Aorta (tissue), 5 donors: Measurements from ENCODE around the gene CCDC74A. TPM values are rescaled to one million over a fixed set of nuclear protein-coding genes. Genes with fewer than 3 reads are reported as not detected.
"Not testable (repeated sequence)": the region's sequence is repeated elsewhere in the genome, so short reads cannot be mapped to it uniquely, and the experiment has no call there.

Source experiments
- ATAC-seq: fragments of 200-7000 bp; cut with Tn5 transposase; one replicate; pipeline ENCODE4 v1.9.1; 2022; ENCODE audit warnings: moderate library complexity; ENCODE audit not compliant: low FRiP score
- DNase-seq, 2 donors: peaks; one replicate each; pipeline ENCODE4 v3.0.0-alpha.2; 2020
- H3K27ac ChIP-seq, 2 donors: one replicate each; pipeline ENCODE4 v1.5.1; 2013; ENCODE audit warnings: low read length in 2 of 2, mild to moderate bottlenecking in 2 of 2, moderate library complexity in 2 of 2, control low read depth in 1 of 2, inconsistent platforms in 1 of 2, low read depth in 1 of 2
- H3K27me3 ChIP-seq, 2 donors: one replicate each; pipeline ENCODE4 v1.6.1; 2013; ENCODE audit warnings: control low read depth in 1 of 2, low read length in 1 of 2, mild to moderate bottlenecking in 1 of 2, moderate library complexity in 1 of 2; ENCODE audit not compliant: insufficient read depth in 2 of 2, control insufficient read depth in 1 of 2
- H3K36me3 ChIP-seq, 2 donors: one replicate each; pipeline ENCODE4 v1.6.1; 2013; ENCODE audit warnings: control low read depth in 1 of 2, low read length in 1 of 2, mild to moderate bottlenecking in 1 of 2; ENCODE audit not compliant: insufficient read depth in 2 of 2, control insufficient read depth in 1 of 2
- H3K4me1 ChIP-seq, 2 donors: one replicate each; pipeline ENCODE4 v1.6.1; 2013; ENCODE audit warnings: low read length in 2 of 2, control low read depth in 1 of 2, mild to moderate bottlenecking in 1 of 2, moderate library complexity in 1 of 2; ENCODE audit not compliant: insufficient read depth in 2 of 2, control insufficient read depth in 1 of 2
- H3K4me3 ChIP-seq, 2 donors: one replicate each; pipeline ENCODE4 v1.5.1; 2013; ENCODE audit warnings: low read length in 2 of 2, control low read depth in 1 of 2, mild to moderate bottlenecking in 1 of 2
- H3K9me3 ChIP-seq: one replicate; pipeline ENCODE4 v1.6.1; 2013; ENCODE audit warnings: mild to moderate bottlenecking, low read length; ENCODE audit not compliant: control insufficient read depth
- WGBS, 2 donors: extraction: QIAGEN DNeasy Blood & Tissue Kit; methylation state at CpG; one replicate each; pipeline ENCODE4 v1.1.7; 2013; 5-methylcytosine and 5-hydroxymethylcytosine counted together
- intact Hi-C, 2 donors: fragments of 100-400 bp; cut with DNase I; formaldehyde crosslinking; loops; one replicate each; pipeline versions ENCODE4 v1.14.2 to v1.15.0; 2022
- polyA plus RNA-seq, 2 donors: library from polyadenylated mRNA; stranded (reverse); fragments of 200-250 nt; gene quantifications; one replicate each; pipeline ENCODE4 v1.2.3, GENCODE V29; 2013
- total RNA-seq, 2 donors: library from RNA; stranded (reverse); fragmentation: NEBNext Ultra II Directional; extraction: Animal tissue kit (Norgen Biotek cat#: 25700); gene quantifications; one replicate each; pipeline ENCODE4 v1.2.1, GENCODE V29; 2021
- donor health status: healthy with polysubstance abuse.
- donor health status: Bipolar disorder and iron deficiency.
- donor health status: DM: no; HTN: no; CAD: no.
- donor health status: DM: no; HTN: no; CAD: no.
- donor health status: DM: yes; HTN: yes; CAD: no.

CCDC74A gene
- total and polyA plus RNA-seq, 4 donors: 1.4 to 11.3 (median 4.3) TPM

DNA sequence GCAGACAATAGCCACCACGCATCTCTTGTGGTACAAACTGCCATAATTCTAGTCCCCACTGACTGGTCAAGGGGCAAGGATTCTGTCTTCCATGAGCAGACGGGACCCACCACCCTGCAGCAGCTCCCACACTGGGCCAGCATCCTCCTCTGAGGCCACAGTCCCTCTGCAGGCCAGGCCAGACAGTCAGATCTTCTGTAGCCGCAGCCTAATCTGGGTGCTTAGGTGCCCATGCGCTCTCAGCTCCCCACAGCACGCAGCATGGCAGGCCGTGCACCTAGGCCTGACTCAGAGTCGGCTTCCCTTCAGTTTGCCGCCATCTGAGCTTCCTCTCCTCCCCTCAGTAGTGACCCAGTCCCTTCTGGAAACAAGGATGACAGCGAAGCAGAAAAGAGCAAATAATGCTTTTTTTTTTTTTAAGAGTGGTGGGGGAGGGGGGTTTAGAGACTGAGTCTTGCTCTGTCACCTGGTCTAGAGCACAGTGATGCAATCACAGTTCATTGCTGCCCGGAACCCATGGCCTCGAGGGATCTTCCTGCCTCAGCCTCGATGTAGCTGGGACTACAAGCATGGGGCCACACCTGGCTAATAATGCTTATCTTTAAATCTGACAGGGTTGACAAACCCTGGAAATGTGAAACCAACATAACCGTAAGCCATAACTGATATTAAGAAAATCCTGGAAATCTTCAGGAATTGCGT lies 41.3 kb upstream of the CCDC74A start:
- intact Hi-C loops: loop anchor here in 1 of 2 donors (10.0 kb wide), 1 partner anchor 1302 kb away; the partner anchor contains the start of genes MZT2B and SMPD4
- not testable (repeated sequence) for H3K36me3 ChIP-seq

DNA sequence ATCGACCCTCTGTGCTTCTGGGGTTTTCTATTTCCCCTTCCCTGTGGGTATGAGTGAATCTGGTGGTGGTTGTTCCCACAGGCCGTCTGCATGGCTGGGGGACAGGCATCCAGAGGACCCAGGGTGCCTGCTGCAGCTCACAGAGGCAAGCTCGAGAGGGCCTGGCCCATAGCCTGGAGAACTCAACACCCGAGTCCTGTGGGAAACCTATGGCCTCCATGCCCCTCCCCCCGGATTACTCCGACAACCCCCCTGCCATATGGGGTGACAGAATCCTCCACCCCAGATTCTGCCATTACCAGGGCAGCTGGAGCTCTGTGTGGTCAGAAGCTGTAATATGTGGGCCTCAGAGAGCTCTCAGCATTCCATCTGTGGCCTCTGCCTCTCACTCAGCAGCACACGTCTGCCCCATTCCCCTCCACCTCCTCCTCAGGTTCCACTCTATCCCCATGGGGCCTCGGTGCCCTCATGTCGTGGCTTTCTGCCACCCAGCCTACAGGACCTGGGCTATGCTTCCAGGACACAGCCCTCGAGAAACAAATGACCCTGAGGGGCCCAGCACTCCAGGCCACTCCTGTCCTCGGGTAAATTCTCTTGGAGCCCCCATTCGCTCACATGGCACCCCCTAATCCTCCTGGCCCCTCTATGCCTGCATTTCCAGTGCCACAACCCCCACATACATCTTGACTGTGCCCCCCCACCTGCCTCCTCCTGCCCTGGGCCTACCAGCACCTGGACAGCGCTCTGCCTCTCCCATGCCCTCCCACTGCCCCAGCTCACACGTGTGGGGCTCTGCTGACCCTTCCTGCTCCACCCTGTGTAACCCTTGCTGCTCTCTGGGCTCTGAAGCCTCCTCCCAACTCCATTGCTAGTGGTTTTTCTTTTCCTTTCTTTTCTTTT lies 39.1 kb upstream of the CCDC74A start:
- Histone ChIP-seq H3K4me3 (no peak overlapping the region), H3K9me3 (no peaks in the 10 kb centered on the region), H3K27ac (no peak overlapping the region), H3K27me3 (no peaks in the 10 kb centered on the region), H3K36me3 (no peaks in the 10 kb centered on the region), H3K4me1 (peaks cover 0 to 1% of the 10 kb centered on the region in 2 donors)
- DNase-seq (no peak), ATAC-seq (no peak)
- intact Hi-C loops: loop anchor here in 1 of 2 donors (10.0 kb wide), 1 partner anchor 1304 kb away; the partner anchor contains the start of genes MZT2B and SMPD4
- 60 to 69% methylated on average over 14 of the region's 14 CpGs for WGBS, 2 donors

More for the DNA sequence above, 41.3 kb upstream of the CCDC74A start:
- DNase-seq, H3K4me3 ChIP-seq, H3K9me3 ChIP-seq, H3K27me3 ChIP-seq, H3K4me1 ChIP-seq, H3K27ac ChIP-seq, ATAC-seq: not testable (repeated sequence)
- WGBS, 2 donors: 91 to 93% methylated on average over 14 of the region's 14 CpGs

DNA sequence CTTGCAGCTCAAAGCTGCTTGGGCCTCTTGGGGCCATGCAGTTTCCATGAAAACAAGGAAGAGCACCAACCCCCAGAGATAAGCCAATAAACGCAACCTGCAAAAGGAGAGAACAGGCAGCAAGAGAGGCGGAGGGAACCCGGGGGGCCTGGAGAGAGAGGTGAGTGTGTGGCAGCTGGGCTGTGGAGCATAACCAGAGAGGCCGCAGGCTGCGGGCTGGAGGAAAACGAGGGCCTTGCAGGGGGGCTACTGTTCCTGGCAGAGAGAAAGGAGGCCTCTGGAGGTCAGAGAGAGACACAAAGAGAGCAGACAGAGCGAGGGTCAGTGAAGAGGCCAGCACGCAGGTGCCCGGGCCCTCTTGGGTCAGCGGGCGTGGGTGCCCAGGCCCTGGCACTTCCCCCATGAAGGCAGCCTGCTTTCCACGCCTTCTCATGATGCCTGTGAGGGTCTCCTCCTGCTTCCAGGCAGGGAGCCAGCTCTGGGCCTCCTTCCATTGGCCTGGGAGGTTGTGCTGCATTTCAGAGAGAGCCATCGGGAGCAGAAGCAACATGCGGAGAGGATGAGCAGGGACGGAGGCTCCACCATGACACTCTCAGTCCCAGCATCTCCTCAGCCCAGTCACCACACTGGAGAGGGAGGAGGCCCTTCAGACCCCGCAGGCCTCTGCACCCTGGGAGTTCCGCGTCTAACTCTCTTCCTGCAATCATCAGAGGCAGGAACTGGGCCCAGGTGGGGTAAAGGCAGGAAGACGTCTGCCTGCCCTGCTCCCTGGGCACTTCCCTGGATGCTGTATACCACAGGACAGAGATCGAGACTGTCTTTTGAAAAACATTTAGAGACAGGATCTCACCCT lies 36.8 kb upstream of the CCDC74A start:
- H3K36me3 ChIP-seq, DNase-seq, H3K9me3 ChIP-seq, H3K27ac ChIP-seq, H3K27me3 ChIP-seq, H3K4me3 ChIP-seq, ATAC-seq, H3K4me1 ChIP-seq: not testable (repeated sequence)
- intact Hi-C loops: loop anchor here in 1 of 2 donors (10.0 kb wide), 1 partner anchor 386 kb away; the partner anchor contains the start of gene PLEKHB2
- 73 to 85% methylated on average over 20 of the region's 20 CpGs for WGBS, 2 donors

DNA sequence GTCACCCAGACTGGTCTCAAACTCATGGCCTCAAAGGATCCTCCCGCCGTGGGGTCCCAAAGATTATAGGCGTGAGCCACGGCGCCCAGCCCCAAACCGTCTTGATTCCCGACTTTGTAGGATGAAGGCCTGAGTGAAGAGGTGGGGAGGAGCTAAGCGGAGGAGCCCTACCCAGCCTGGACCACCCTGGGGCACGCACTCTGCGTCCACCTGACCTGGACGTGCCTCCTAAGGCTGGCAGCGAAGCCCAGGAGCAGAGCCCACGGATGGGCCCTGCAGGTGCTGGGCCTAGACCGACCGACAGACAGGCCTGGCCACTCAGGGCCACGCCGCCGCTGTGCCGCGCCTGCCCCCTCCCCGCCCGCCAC lies 36.2 kb upstream of the CCDC74A start:
- intact Hi-C loops: loop anchor here in 1 of 2 donors (10.0 kb wide), 1 partner anchor 387 kb away; the partner anchor contains the start of gene PLEKHB2
- not testable (repeated sequence) for H3K36me3 ChIP-seq, H3K9me3 ChIP-seq, DNase-seq, H3K4me1 ChIP-seq, H3K27ac ChIP-seq, H3K27me3 ChIP-seq, ATAC-seq, H3K4me3 ChIP-seq
- 28 to 45% methylated on average over 10 to 22 of the region's 22 CpGs for WGBS, 2 donors

DNA sequence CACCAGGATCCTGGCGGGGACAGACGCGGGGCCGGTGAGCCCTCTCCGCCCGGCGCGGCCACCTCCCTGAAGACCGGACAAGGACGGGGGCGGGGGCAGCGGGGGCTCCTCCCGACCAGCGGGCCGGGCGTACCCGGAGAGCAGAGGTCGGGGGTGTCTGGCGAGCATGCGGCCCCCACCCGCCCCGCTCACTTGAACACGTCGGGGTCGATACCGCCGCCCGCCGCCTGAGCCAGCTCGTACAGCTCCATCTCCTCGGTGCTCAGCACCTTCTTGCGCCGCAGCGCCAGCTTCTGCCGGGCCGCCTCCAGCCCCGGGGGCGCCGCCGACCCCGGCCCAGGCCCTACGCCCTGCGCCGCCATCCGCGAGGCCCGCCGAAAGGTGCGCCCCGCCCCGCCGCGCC lies 35.7 kb upstream of the CCDC74A start, which contains the start of gene MZT2A:
Gene MZT2A, minus strand, starts transcription at position 383 of the 403 bp plus-strand sequence. Its CDS starts 21 bp downstream, at position 362.
- H3K27me3 ChIP-seq, ATAC-seq, H3K4me1 ChIP-seq, H3K36me3 ChIP-seq, H3K9me3 ChIP-seq, DNase-seq: not testable (repeated sequence)
- H3K27ac ChIP-seq: peak within 1 kb of the TSS in 1 of 2 donors; percentile 60
- WGBS, 2 donors: 1 to 4% methylated on average over 24 to 53 of the region's 53 CpGs
- intact Hi-C loops: loop anchor here in 1 of 2 donors (10.0 kb wide), 1 partner anchor 387 kb away; the partner anchor contains the start of gene PLEKHB2
- peak within 1 kb of the TSS; percentile 68 to 80 for H3K4me3 ChIP-seq

DNA sequence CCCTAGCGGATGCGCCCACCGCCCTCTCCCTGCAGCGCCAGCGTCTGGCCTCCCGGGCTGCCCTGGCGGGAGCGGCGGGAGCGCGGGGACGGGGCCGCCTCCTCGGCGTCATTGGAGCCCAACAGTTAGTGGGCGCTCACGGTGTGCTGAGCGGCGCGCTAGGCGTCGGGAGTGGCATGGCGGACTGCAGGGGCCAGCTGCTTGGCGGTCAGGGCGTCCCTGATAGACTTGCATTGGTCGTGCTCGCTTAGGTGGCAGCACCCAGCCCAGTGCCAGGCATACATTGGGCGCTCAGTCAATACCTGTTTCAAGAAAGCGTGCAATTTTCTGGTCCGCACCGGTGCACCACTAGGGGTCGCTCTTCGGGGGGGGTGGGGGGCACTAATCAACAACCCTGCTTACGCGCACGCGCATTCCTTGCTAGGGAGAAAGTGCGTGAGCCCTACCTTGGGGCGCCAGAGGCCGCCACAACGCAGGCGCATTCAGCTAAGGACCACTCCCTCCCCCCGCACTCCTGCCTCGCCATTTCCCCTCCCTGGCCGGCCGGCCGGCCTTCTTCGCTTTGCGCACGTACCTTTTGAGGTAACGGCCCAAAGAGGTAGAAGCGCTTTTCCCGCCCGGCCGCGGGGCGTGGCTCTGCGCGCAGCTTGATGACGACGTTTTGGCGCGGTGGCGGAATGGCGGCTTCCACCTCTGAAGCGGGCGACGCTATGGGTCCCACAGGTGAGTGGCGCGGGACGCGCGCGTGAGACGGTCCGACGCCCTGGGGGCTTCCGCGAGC lies 35.1 kb upstream of the CCDC74A start:
- no peaks in the 10 kb centered on the region for H3K9me3 ChIP-seq
- H3K36me3 ChIP-seq: no peaks in the 10 kb centered on the region
- no peaks in the 10 kb centered on the region for H3K27me3 ChIP-seq
- 0% methylated on average over 70 to 79 of the region's 79 CpGs for WGBS, 2 donors
- H3K27ac ChIP-seq: peak overlapping the region in 1 of 2 donors; percentile 60
- H3K4me3 ChIP-seq: peak overlapping the region; percentile 68 to 80
- intact Hi-C loops: loop anchor here in 1 of 2 donors (10.0 kb wide), 1 partner anchor 388 kb away; the partner anchor contains the start of gene PLEKHB2
- H3K4me1 ChIP-seq: peaks cover 0 to 1% of the 10 kb centered on the region in 2 donors
- DNase-seq (peak; percentile 94 to 96), ATAC-seq (peak; percentile 92)

DNA sequence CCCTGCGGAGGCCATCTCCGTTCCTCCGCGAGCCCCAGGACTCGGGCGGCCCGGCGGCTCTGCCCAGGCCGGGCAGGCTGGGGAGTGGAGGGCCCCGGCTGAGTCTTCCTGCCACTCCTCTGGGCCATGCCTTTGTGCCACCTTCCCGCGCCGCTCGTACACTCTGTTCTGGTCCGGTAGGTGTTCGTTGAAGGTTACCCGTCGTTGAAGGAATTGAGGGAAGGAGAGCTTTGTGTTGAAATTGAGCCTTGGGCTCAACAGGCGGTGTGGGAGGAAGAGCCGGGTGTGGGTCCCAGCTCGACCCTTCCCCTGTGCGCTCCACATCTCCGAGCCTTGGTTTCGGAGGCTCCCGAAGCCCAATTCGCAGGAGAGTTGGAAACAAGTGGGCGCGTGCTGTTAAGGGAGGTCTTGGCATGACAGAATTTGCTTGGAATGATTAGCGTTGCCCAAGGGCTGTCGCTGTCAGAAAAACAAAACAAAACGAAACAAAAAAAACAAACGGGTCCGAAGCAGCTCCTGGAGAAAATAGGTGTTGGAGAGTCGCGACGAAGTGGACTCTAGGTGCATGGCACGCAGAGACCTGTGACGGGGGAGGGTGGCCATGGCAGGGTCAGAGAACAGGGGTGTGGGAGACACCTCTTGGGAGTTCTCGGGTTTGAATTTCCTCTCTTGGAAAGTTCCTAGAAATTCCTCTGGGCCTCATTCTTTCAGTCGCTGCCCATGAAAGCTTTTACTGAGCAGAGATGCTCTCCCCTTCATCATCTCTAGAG lies 34.3 kb upstream of the CCDC74A start:
- Histone ChIP-seq H3K36me3 (no peaks in the 10 kb centered on the region), H3K27me3 (no peaks in the 10 kb centered on the region), H3K4me3 (peak overlapping the region; percentile 68 to 80), H3K9me3 (no peaks in the 10 kb centered on the region), H3K27ac (peak overlapping the region in 1 of 2 donors; percentile 60), H3K4me1 (peaks cover 0 to 1% of the 10 kb centered on the region in 2 donors)
- DNase-seq: peak; percentile 38 to 56
- intact Hi-C loops: loop anchor here in 1 of 2 donors (10.0 kb wide), 1 partner anchor 389 kb away; the partner anchor contains the start of gene PLEKHB2
- 0 to 1% methylated on average over 34 to 40 of the region's 40 CpGs for whole genome bisulfite sequencing, 2 donors
- no peak for ATAC-seq
